Thymus (tissue), 11 donors: Measurements from ENCODE around the gene MIR17HG. TPM values are rescaled to one million over a fixed set of nuclear protein-coding genes. Genes with fewer than 3 reads are reported as not detected.
"Not testable (repeated sequence)": the region's sequence is repeated elsewhere in the genome, so short reads cannot be mapped to it uniquely, and the experiment has no call there.

ENCODE experiments used
- DNase-seq, 9 donors: peaks; one replicate each; pipeline ENCODE4 v3.0.0-alpha.2; 2013; ENCODE audit warnings: low spot score in 9 of 9, low read depth in 6 of 9, missing footprints in 1 of 9
- H3K27ac ChIP-seq, 2 donors: one replicate each; pipeline ENCODE4 v1.5.1; 2013; ENCODE audit warnings: control low read depth in 1 of 2, low read depth in 1 of 2, low read length in 1 of 2, mild to moderate bottlenecking in 1 of 2, moderate library complexity in 1 of 2
- H3K27me3 ChIP-seq, 2 donors: one replicate each; pipeline ENCODE4 v1.5.1; 2013; ENCODE audit warnings: low read length in 1 of 2; ENCODE audit not compliant: control insufficient read depth in 2 of 2, insufficient read depth in 1 of 2
- H3K36me3 ChIP-seq, 2 donors: one replicate each; pipeline ENCODE4 v1.5.1; 2013; ENCODE audit warnings: low read length in 1 of 2, mild to moderate bottlenecking in 1 of 2, moderate library complexity in 1 of 2; ENCODE audit not compliant: control insufficient read depth in 2 of 2, insufficient read depth in 2 of 2
- H3K4me1 ChIP-seq, 2 donors: one replicate each; pipeline ENCODE4 v1.5.1; 2013; ENCODE audit warnings: low read length in 2 of 2; ENCODE audit not compliant: control insufficient read depth in 2 of 2, insufficient read depth in 2 of 2
- H3K4me3 ChIP-seq, 2 donors: one replicate each; pipeline ENCODE4 v1.5.1; 2013; ENCODE audit warnings: low read length in 2 of 2, control low read depth in 1 of 2, mild to moderate bottlenecking in 1 of 2
- H3K9me3 ChIP-seq, 2 donors: one replicate each; pipeline ENCODE4 v1.5.1; 2013; ENCODE audit warnings: low read length in 1 of 2, mild to moderate bottlenecking in 1 of 2; ENCODE audit not compliant: control insufficient read depth in 2 of 2, insufficient read depth in 1 of 2
- WGBS: extraction: QIAGEN DNeasy Blood & Tissue Kit; methylation state at CpG from one replicate; pipeline ENCODE4 v1.1.7; 2013; 5-methylcytosine and 5-hydroxymethylcytosine counted together
- polyA plus RNA-seq: library from polyadenylated mRNA; stranded (reverse); fragments of 200-250 nt; gene quantifications from one replicate; pipeline ENCODE4 v1.2.3, GENCODE V29; 2013
- total RNA-seq: library from RNA; stranded (reverse); fragments of 120-200 nt; gene quantifications from one replicate; pipeline ENCODE4 v1.2.4, GENCODE V29; 2013
- donor health status: healthy.

Gene MIR17HG
- total and polyA plus RNA-seq, 2 donors: 9.6 to 10.2 TPM

GRCh38 chr13:91312324-91312723, 35.2 kb upstream of the MIR17HG start:
- no peak for DNase-seq
- Histone ChIP-seq H3K4me3 (no peak overlapping the region), H3K36me3 (no peaks in the 10 kb centered on the region), H3K9me3 (no peaks in the 10 kb centered on the region), H3K4me1 (no peaks in the 10 kb centered on the region), H3K27me3 (no peaks in the 10 kb centered on the region), H3K27ac (no peak overlapping the region)
- 47% methylated on average over 3 of the region's 3 CpGs for WGBS

- H3K4me3 ChIP-seq: no peak overlapping the region
- no peaks in the 10 kb centered on the region for H3K36me3 ChIP-seq
- DNase-seq: peak in 1 of 9 donors; percentile 31
- H3K27me3 ChIP-seq: no peaks in the 10 kb centered on the region
- 22% methylated on average over 5 of the region's 5 CpGs for WGBS
- no peak overlapping the region for H3K27ac ChIP-seq
- no peaks in the 10 kb centered on the region for H3K9me3 ChIP-seq
- H3K4me1 ChIP-seq: no peaks in the 10 kb centered on the region
These were observed 34.4 kb upstream of the MIR17HG start for GRCh38 chr13:91313103-91313502.

- Histone ChIP-seq H3K4me3 (no peak overlapping the region), H3K27me3 (no peaks in the 10 kb centered on the region), H3K36me3 (no peaks in the 10 kb centered on the region), H3K27ac (no peak overlapping the region), H3K4me1 (no peaks in the 10 kb centered on the region), H3K9me3 (no peaks in the 10 kb centered on the region)
- WGBS: 62% methylated on average over 4 of the region's 4 CpGs
- no peak for DNase-seq
These were observed 33.9 kb upstream of the MIR17HG start for GRCh38 chr13:91313581-91313980.

GRCh38 chr13:91314888-91315287, 32.6 kb upstream of the MIR17HG start:
- no peaks in the 10 kb centered on the region for H3K27me3 ChIP-seq
- no peaks in the 10 kb centered on the region for H3K4me1 ChIP-seq
- no peak overlapping the region for H3K27ac ChIP-seq

GRCh38 chr13:91318886-91319285, 28.6 kb upstream of the MIR17HG start:
- 93% methylated on average over 6 of the region's 6 CpGs for WGBS
- Histone ChIP-seq H3K27ac (no peak overlapping the region), H3K36me3 (no peaks in the 10 kb centered on the region), H3K4me3 (no peak overlapping the region), H3K9me3 (no peaks in the 10 kb centered on the region), H3K4me1 (no peaks in the 10 kb centered on the region), H3K27me3 (no peaks in the 10 kb centered on the region)
- no peak for DNase-seq

More at GRCh38 chr13:91314888-91315287, 32.6 kb upstream of the MIR17HG start:
- DNase-seq: no peak
- no peaks in the 10 kb centered on the region for H3K36me3 ChIP-seq
- H3K9me3 ChIP-seq: no peaks in the 10 kb centered on the region
- H3K4me3 ChIP-seq: no peak overlapping the region

GRCh38 chr13:91319996-91320395, 27.5 kb upstream of the MIR17HG start:
- Histone ChIP-seq H3K4me1 (no peaks in the 10 kb centered on the region), H3K36me3 (no peaks in the 10 kb centered on the region), H3K27me3 (no peaks in the 10 kb centered on the region), H3K9me3 (no peaks in the 10 kb centered on the region), H3K27ac (no peak overlapping the region), H3K4me3 (no peak overlapping the region)
- WGBS: 98% methylated on average over 8 of the region's 8 CpGs
- DNase-seq: no peak

- 100% methylated on average over 1 of the region's 1 CpG for WGBS
- not testable (repeated sequence) for H3K4me1 ChIP-seq, H3K4me3 ChIP-seq, H3K36me3 ChIP-seq, H3K27ac ChIP-seq, H3K27me3 ChIP-seq, DNase-seq, H3K9me3 ChIP-seq
These were observed 26.5 kb upstream of the MIR17HG start for GRCh38 chr13:91320990-91321389.

- Histone ChIP-seq H3K27me3 (no peaks in the 10 kb centered on the region), H3K4me1 (no peaks in the 10 kb centered on the region), H3K9me3 (no peaks in the 10 kb centered on the region), H3K36me3 (no peaks in the 10 kb centered on the region), H3K27ac (no peak overlapping the region), H3K4me3 (no peak overlapping the region)
- 60% methylated on average over 3 of the region's 3 CpGs for WGBS
- DNase-seq: peak in 1 of 9 donors; percentile 9
These were observed 24.1 kb upstream of the MIR17HG start for GRCh38 chr13:91323349-91323748.

GRCh38 chr13:91326146-91326545, 21.3 kb upstream of the MIR17HG start:
- Histone ChIP-seq H3K27ac (no peak overlapping the region), H3K9me3 (no peaks in the 10 kb centered on the region), H3K4me3 (no peak overlapping the region), H3K27me3 (no peaks in the 10 kb centered on the region), H3K36me3 (no peaks in the 10 kb centered on the region), H3K4me1 (no peaks in the 10 kb centered on the region)
- 95% methylated on average over 7 of the region's 7 CpGs for WGBS
- no peak for DNase-seq

GRCh38 chr13:91328726-91329125, 18.8 kb upstream of the MIR17HG start:
- Histone ChIP-seq H3K27me3 (no peaks in the 10 kb centered on the region), H3K27ac (no peak overlapping the region), H3K4me3 (no peak overlapping the region), H3K4me1 (no peaks in the 10 kb centered on the region), H3K9me3 (no peaks in the 10 kb centered on the region), H3K36me3 (no peaks in the 10 kb centered on the region)
- 98% methylated on average over 1 of the region's 1 CpG for WGBS
- DNase-seq: no peak
